HepG2 (cell line): Measurements from ENCODE around the gene GJB5. TPM values are rescaled to one million over a fixed set of nuclear protein-coding genes. Genes with fewer than 3 reads are reported as not detected.

Experiments
- ATAC-seq: fragments of 200-7000 bp; cut with Tn5 transposase; 3 replicates; pipeline ENCODE4 v1.9.1; 2020; ENCODE audit warnings: mild to moderate bottlenecking, moderate library complexity
- BruUV-seq: library from RNA; stranded (reverse); fragments of 400-500 nt; replicated peaks from 2 replicates; lab custom pipeline; 2021; lab: Mats Ljungman, UMichigan
- CTCF ChIA-PET: fragments of 300-600 bp; formaldehyde crosslinking; extraction: SDS; loops from one replicate; lab custom pipeline; 2021; ENCODE audit warnings: low total read pairs, inconsistent platforms, low intra/inter-chr PET ratio; lab: Yijun Ruan, JAX
- POLR2A ChIA-PET: fragments of 350-600 bp; sonication (Branson Sonifier 250); formaldehyde crosslinking; loops from one replicate; lab custom pipeline; 2020; ENCODE audit warnings: antibody characterized with exemption, inconsistent platforms; lab: Yijun Ruan, JAX
- DNase-seq: peaks from one replicate; pipeline ENCODE4 v3.0.0-alpha.2; 2015; ENCODE audit warnings: low spot score
- FAIRE-seq: peaks from 3 replicates; lab custom pipeline; 2011; peaks lifted over from hg19 to GRCh38; lab: Jason Lieb, UNC
- H2AFZ ChIP-seq: one replicate; pipeline ENCODE4 v1.6.1; 2011; ENCODE audit warnings: low read length, inconsistent platforms
- H3K27ac ChIP-seq: fragments of 300-600 bp; 3 replicates; pipeline ENCODE4 v1.8.0; 2011; ENCODE audit warnings: mixed run types, mild to moderate bottlenecking, mixed read lengths, low read length, inconsistent platforms; ENCODE audit not compliant: insufficient read depth; ENCODE audit errors: extremely low read length
- H3K27me3 ChIP-seq, 2 experiments: fragments of 200-600 bp in 1 of 2; 2 replicates in 1 of 2; 3 replicates in 1 of 2; pipeline versions ENCODE4 v1.6.0 to v1.8.0; 2011; ENCODE audit warnings: low read length in 2 of 2, mild to moderate bottlenecking in 2 of 2, moderate library complexity in 2 of 2, inconsistent platforms in 1 of 2; ENCODE audit not compliant: insufficient read depth in 2 of 2, control insufficient read depth in 1 of 2
- H3K36me3 ChIP-seq, 2 experiments: fragments of 200-600 bp in 1 of 2; replicated peaks in 1 of 2; 2 replicates in 1 of 2; 3 replicates in 1 of 2; pipeline versions ENCODE4 v1.5.1 to v1.8.0; 2011; ENCODE audit warnings: low read length in 2 of 2, inconsistent platforms in 1 of 2; ENCODE audit not compliant: insufficient read depth in 2 of 2, control insufficient read depth in 1 of 2
- H3K4me1 ChIP-seq: 2 replicates; pipeline ENCODE4 v1.5.1; 2012; ENCODE audit warnings: low read length, inconsistent platforms; ENCODE audit not compliant: insufficient read depth
- H3K4me2 ChIP-seq: 2 replicates; pipeline ENCODE4 v1.6.0; 2011; ENCODE audit warnings: low read depth, low read length, inconsistent platforms
- H3K4me3 ChIP-seq, 3 experiments: fragments of 200-600 bp in 1 of 3; sonication (generic), shearing (Covaris generic) in 1 of 3; replicated peaks in 1 of 3; 2 replicates each; pipeline ENCODE4 v1.5.1; 2011 to 2016; ENCODE audit warnings: low read length in 3 of 3, inconsistent platforms in 2 of 3, low read depth in 2 of 3, mild to moderate bottlenecking in 2 of 3, control low read depth in 1 of 3, mixed read lengths in 1 of 3; ENCODE audit not compliant: insufficient read depth in 1 of 3
- H3K79me2 ChIP-seq: one replicate; pipeline ENCODE4 v1.6.1; 2011; ENCODE audit warnings: low read length, inconsistent platforms; ENCODE audit not compliant: insufficient read depth
- H3K9ac ChIP-seq: 2 replicates; pipeline ENCODE4 v1.6.0; 2011; ENCODE audit warnings: mild to moderate bottlenecking, low read depth, low read length, inconsistent platforms; ENCODE audit not compliant: insufficient read depth
- H3K9me3 ChIP-seq: 2 replicates; pipeline ENCODE4 v1.5.1; 2012; ENCODE audit warnings: mild to moderate bottlenecking, low read length
- H4K20me1 ChIP-seq: 2 replicates; pipeline ENCODE4 v1.6.0; 2011; ENCODE audit warnings: inconsistent platforms, mild to moderate bottlenecking, low read length, moderate library complexity; ENCODE audit not compliant: insufficient read depth
- CCDC6 ChIP-seq: sonication (generic); formaldehyde crosslinking; IDR thresholded peaks from 2 replicates; pipeline ENCODE4 v1.8.1; 2022; ENCODE audit warnings: mild to moderate bottlenecking, missing genetic modification reagents, moderate library complexity
- MAFF ChIP-seq: IDR thresholded peaks from 2 replicates; pipeline ENCODE4 v1.6.1; 2011; ENCODE audit warnings: low read depth, low read length, improper control_type of control experiment
- MAFK ChIP-seq, 2 experiments: IDR thresholded peaks in 1 of 2; conservative IDR thresholded peaks in 1 of 2; 2 replicates each; pipeline ENCODE4 v1.6.1; 2011; ENCODE audit warnings: improper control_type of control experiment in 2 of 2, low read length in 2 of 2
- NR2C2 ChIP-seq: sonication (generic); formaldehyde crosslinking; IDR thresholded peaks from 2 replicates; pipeline ENCODE4 v1.4.0; 2020; ENCODE audit warnings: missing genetic modification reagents, mild to moderate bottlenecking, moderate library complexity, borderline replicate concordance
- RCOR2 ChIP-seq: IDR thresholded peaks from 2 replicates; pipeline ENCODE4 v1.6.1; 2016; ENCODE audit warnings: missing biosample characterization, missing genetic modification reagents
- SALL1 ChIP-seq: sonication (generic); formaldehyde crosslinking; IDR thresholded peaks from 2 replicates; pipeline ENCODE4 v1.8.0; 2022; ENCODE audit warnings: mild to moderate bottlenecking, missing genetic modification reagents
- ZNF17 ChIP-seq: sonication (generic); formaldehyde crosslinking; IDR thresholded peaks from 2 replicates; pipeline ENCODE4 v1.5.0; 2020; ENCODE audit warnings: mild to moderate bottlenecking, missing genetic modification reagents
- WGBS: methylation state at CpG from one replicate; pipeline ENCODE4 v1.1.6; 2017; ENCODE audit warnings: low lambda C conversion rate; 5-methylcytosine and 5-hydroxymethylcytosine counted together
- in situ Hi-C: cut with HindIII; loops from 2 replicates; pipeline ENCODE4 v1.10.0; 2017; ENCODE audit warnings: low pct_unique_long_range_greater_than_20kb; ENCODE audit not compliant: extremely low pct_ligation_motif_present
- intact Hi-C: fragments of 100-400 bp; cut with micrococcal nuclease; formaldehyde crosslinking; loops from one replicate; pipeline ENCODE4 v1.10.0; 2022; ENCODE audit not compliant: unreplicated experiment
- polyA plus RNA-seq, 8 experiments: library from polyadenylated mRNA; depleted of rRNA in 3 of 8; stranded (reverse) in 7 of 8; unstranded in 1 of 8; fragments of >200 nt; fragmentation: Illumina TruSeq in 4 of 8; extraction: Trizol in 4 of 8; gene quantifications; 2 replicates each; pipeline versions ENCODE4 v1.2.1 to v1.2.3, GENCODE V29; 2011 to 2016; ENCODE audit warnings: low read depth in 4 of 8, missing spikeins in 1 of 8, mixed read lengths in 1 of 8; ENCODE audit not compliant: insufficient read depth in 1 of 8
- total RNA-seq, 5 experiments: library from RNA; depleted of rRNA; stranded (reverse); fragments of >200 nt; fragmentation: Illumina TruSeq; extraction: Trizol; gene quantifications; 2 replicates each; pipeline ENCODE4 v1.2.3, GENCODE V29; 2016; ENCODE audit warnings: low read depth in 1 of 5
- TF ChIP-seq, protein P1 (sequence below): sonication (generic); formaldehyde crosslinking; IDR thresholded peaks from 2 replicates; pipeline ENCODE4 v1.5.1; 2020; ENCODE audit warnings: mild to moderate bottlenecking, moderate library complexity, missing genetic modification reagents
- TF ChIP-seq, protein P2 (sequence below): sonication (generic); formaldehyde crosslinking; conservative IDR thresholded peaks from 2 replicates; pipeline ENCODE4 v1.5.0; 2020; ENCODE audit warnings: missing genetic modification reagents
- TF ChIP-seq, protein P3 (sequence below): sonication (generic); formaldehyde crosslinking; IDR thresholded peaks from 2 replicates; pipeline ENCODE4 v1.4.0; 2020; ENCODE audit warnings: missing genetic modification reagents

Gene GJB5
- total and polyA plus RNA-seq, 2 of the 13 experiments (the other 11 are each of a cell fraction or from before 2014, with no cell fraction given): not detected

DNA sequence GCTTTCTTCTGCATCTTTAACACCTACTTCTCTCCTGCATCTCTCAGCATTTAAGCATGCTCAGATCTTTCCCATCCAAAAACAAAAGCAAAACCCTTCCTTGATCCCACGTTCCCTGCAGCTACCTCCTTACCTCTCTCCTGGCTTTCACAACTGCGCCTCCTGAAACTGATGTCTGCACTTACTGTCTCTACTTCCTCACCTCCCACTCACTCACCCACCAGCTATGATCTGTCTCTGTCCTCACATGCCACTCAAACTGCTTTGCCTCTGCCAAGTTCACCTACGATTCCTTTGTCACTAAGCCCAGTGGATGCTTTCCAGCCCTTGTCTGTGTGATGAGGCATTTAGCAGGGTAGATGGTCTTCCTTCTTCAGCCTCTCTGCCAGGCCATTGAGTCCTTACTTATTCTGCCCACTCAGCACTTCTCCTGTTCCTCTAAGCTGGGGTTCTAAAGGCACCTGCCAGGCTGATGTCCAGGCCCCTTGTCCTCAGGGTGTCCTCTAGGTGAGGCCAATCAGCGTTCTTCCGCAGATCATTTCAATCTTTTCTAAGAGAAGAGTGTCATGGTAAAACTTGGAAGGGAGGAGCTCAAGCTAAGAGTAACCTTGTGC, 16.2 kb downstream of the GJB5 start:
- Histone ChIP-seq H3K9ac (no peak overlapping the region), H3K4me3 (no peak overlapping the region), H3K4me2 (no peak overlapping the region), H3K9me3 (no peaks in the 10 kb centered on the region), H3K79me2 (no peaks in the 10 kb centered on the region), H4K20me1 (no peaks in the 10 kb centered on the region), H2AFZ (no peak overlapping the region), H3K27me3 (peaks cover 0 to 18% of the 10 kb centered on the region in 2 experiments; a peak in 3 of 5 replicates), H3K4me1 (no peaks in the 10 kb centered on the region), H3K27ac (no peak overlapping the region), H3K36me3 (no peaks in the 10 kb centered on the region)
- BruUV-seq: no TSS peak
- ChIA-PET CTCF (no interaction called here), POLR2A (no interaction called here)
- no peak for ATAC-seq
- FAIRE-seq: no peak
- TF ChIP-seq, protein P1, sequence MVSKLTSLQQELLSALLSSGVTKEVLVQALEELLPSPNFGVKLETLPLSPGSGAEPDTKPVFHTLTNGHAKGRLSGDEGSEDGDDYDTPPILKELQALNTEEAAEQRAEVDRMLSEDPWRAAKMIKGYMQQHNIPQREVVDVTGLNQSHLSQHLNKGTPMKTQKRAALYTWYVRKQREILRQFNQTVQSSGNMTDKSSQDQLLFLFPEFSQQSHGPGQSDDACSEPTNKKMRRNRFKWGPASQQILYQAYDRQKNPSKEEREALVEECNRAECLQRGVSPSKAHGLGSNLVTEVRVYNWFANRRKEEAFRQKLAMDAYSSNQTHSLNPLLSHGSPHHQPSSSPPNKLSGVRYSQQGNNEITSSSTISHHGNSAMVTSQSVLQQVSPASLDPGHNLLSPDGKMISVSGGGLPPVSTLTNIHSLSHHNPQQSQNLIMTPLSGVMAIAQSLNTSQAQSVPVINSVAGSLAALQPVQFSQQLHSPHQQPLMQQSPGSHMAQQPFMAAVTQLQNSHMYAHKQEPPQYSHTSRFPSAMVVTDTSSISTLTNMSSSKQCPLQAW (CRISPR knock-in tag): no peak
- TF ChIP-seq MAFK (conservative IDR thresholded peaks at IDR 0.05 in 1 of 2, IDR thresholded peaks at IDR 0.05 in 1 of 2; ENCODE audit: low read length in 2 of 2) (peak; percentile 86 to 94), MAFF (peak; percentile 85)
- in situ Hi-C loops (no loop called here), intact Hi-C loops (no loop called here)
- DNase-seq: no peak
- 2% methylated on average over 5 of the region's 5 CpGs for WGBS

DNA sequence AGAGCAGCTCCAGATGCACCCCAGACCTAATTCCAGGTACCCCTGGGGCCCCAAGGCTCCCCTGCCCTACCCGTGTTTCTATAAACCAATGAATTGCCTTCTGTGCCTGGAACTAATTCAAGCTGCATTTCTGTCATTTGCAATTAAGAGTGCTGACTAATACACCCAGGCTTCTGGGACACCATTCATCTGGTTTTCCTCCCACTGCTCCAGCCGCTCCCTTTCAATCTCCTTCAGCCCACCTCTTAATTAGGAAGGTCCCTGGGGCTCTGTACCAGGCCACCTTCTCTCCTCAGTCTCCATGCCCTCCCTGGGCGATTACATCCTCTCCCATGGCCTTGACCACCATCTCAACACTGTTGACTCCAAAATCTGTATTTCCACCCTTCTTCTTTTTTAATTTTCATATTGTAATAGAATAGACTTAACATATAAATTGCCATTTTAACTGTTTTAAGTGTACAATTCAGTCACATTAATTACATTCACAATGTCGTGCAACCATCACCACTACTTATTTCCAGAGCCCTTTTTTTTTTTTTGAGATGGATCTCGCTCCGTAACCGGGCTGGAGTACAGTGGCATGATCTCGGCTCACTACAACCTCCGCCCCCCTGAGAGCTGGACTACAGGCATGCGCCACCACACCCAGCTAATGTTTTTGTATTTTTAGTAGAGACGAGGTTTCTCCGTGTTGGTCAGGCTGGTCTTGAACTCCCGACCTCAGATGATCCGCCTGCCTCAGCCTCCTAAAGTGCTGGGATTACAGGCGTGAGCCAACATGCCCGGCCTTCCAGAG, 16.9 kb downstream of the GJB5 start:
- Histone ChIP-seq H4K20me1 (no peaks in the 10 kb centered on the region), H3K27ac (no peak overlapping the region), H3K9me3 (no peaks in the 10 kb centered on the region), H3K9ac (no peak overlapping the region), H3K27me3 (peaks cover 0 to 19% of the 10 kb centered on the region in 2 experiments; a peak in 3 of 5 replicates), H3K79me2 (no peaks in the 10 kb centered on the region), H3K4me1 (no peaks in the 10 kb centered on the region), H3K4me2 (no peak overlapping the region), H2AFZ (no peak overlapping the region), H3K36me3 (no peaks in the 10 kb centered on the region), H3K4me3 (no peak overlapping the region)
- intact Hi-C loops: no loop called here
- DNase-seq (no peak), ATAC-seq (no peak), FAIRE-seq (no peak)
- WGBS: 28% methylated on average over 16 of the region's 16 CpGs
- in situ Hi-C loops: no loop called here
- POLR2A ChIA-PET: no interaction called here
- BruUV-seq: no TSS peak
- CTCF ChIA-PET: no interaction called here
- TF ChIP-seq ZNF17 (CRISPR knock-in tag): no peak
- TF ChIP-seq SALL1 (CRISPR knock-in tag): no peak
- TF ChIP-seq NR2C2 (CRISPR knock-in tag): no peak
- TF ChIP-seq, protein P2, sequence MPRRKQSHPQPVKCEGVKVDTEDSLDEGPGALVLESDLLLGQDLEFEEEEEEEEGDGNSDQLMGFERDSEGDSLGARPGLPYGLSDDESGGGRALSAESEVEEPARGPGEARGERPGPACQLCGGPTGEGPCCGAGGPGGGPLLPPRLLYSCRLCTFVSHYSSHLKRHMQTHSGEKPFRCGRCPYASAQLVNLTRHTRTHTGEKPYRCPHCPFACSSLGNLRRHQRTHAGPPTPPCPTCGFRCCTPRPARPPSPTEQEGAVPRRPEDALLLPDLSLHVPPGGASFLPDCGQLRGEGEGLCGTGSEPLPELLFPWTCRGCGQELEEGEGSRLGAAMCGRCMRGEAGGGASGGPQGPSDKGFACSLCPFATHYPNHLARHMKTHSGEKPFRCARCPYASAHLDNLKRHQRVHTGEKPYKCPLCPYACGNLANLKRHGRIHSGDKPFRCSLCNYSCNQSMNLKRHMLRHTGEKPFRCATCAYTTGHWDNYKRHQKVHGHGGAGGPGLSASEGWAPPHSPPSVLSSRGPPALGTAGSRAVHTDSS (CRISPR knock-in tag): no peak
- TF ChIP-seq RCOR2 (CRISPR knock-in tag): no peak
- no peak for TF ChIP-seq CCDC6
- TF ChIP-seq, protein P3, sequence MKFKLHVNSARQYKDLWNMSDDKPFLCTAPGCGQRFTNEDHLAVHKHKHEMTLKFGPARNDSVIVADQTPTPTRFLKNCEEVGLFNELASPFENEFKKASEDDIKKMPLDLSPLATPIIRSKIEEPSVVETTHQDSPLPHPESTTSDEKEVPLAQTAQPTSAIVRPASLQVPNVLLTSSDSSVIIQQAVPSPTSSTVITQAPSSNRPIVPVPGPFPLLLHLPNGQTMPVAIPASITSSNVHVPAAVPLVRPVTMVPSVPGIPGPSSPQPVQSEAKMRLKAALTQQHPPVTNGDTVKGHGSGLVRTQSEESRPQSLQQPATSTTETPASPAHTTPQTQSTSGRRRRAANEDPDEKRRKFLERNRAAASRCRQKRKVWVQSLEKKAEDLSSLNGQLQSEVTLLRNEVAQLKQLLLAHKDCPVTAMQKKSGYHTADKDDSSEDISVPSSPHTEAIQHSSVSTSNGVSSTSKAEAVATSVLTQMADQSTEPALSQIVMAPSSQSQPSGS (CRISPR knock-in tag): no peak
